Islet precursor cell (in vitro differentiated cells): ENCODE data around the gene LTO1.
"Not testable (repeated sequence)": the region's sequence is repeated elsewhere in the genome, so short reads cannot be mapped to it uniquely, and the experiment has no call there.

Source experiments
- DNase-seq: peaks from one replicate; pipeline ENCODE4 v3.0.0-alpha.2; 2018

Gene LTO1

GRCh38 chr11:69630017-69630416, 45.1 kb downstream of the LTO1 start:
- DNase-seq, result no peak

GRCh38 chr11:69627551-69627950, 47.6 kb downstream of the LTO1 start:
- no peak for DNase-seq

GRCh38 chr11:69625476-69625875, 49.7 kb downstream of the LTO1 start:
- DNase-seq, result no peak

DNA sequence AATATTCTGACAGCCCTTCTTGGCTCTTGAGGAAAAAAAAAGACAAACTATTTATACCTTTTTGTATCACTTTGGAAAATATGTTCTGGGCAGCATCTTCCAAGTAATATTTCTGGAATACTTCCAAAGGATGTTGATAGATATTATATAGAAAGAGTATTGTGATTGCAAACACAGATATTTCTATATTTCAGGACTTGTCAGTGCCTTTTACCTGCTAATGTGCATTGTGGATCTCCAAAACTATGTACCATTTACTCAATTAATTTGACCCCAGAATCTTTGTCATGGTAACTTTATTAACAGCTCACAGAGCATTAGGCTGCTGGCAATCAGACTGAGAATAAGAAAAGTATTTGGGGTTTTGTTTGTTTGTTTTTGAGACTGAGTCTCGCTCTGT, 50.9 kb downstream of the LTO1 start:
- DNase-seq, result no peak

DNA sequence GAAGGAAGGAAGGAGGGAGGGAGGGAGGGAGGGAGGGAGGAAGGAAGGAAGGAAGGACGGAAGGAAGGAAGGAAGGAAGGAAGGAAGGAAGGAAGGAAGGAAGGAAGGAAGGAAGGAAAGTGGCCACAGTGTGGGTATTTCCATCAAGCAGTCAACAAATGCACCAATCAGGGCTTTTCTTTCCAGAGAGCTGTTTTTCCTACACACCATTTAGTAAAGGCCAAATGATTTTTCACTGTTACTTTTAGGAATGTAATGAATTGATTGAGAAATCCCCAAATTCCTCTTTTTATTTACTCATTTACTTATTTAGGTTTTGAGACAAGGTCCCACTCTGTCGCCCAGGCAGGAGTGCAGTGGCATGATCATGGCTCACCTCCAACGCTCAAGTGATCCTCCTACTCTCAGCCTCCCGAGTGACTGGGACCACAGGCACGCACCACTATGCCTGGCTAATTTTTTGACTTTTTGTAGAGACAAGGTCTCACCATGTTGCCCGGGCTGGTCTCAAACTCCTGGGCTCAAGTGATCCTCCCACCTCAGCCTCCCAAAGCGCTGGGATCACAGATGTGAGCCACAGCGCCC, 53.0 kb downstream of the LTO1 start:
- DNase-seq, result not testable (repeated sequence)

DNA sequence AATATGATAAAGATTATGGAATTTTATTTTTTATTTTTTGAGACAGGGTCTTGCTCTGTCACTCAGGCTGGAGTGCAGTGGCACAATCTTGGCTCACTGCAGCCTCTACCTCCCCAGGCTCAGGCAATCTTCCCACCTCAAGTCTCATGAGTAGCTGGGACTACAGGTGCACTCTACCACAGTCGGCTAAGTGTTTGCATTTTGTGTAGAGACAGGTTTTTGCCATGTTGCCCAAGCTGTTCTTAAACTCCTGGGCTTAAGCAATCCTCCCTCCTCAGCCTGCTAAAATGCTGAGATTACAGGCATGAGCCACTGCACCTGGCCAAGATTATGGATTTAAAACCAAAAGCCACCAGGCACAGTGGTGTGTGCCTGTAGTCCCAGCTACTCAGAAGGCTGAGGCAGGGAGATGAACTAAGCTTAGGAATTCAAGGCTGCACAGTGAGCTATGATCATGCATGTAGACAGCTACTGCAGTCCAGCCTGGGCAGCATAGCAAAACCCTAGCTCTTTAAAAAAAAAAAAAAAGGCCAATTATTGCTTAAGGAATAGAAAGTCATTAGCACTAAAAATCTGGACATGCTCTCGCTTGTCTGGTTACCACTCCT, 54.4 kb downstream of the LTO1 start:
- no peak for DNase-seq

DNA sequence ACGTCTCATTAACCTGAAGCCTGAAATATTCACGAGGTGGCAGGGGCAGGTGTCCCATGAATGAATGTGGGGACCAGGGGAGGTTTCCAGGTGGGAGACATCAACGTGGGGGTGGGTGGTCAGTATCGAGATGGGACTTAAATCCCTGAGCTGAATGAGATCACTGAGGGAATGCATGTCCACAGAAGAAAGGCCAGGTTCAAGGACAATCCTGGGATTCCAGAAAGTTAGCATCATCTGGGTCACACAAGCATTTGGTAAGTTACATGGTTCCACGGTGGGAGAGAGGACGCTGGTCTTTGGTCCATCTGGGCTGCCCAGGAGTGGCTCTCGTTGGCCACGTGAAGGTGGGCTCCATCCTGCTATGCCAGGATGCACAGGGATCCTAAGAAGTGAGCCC, 56.9 kb downstream of the LTO1 start:
- no peak for DNase-seq

DNA sequence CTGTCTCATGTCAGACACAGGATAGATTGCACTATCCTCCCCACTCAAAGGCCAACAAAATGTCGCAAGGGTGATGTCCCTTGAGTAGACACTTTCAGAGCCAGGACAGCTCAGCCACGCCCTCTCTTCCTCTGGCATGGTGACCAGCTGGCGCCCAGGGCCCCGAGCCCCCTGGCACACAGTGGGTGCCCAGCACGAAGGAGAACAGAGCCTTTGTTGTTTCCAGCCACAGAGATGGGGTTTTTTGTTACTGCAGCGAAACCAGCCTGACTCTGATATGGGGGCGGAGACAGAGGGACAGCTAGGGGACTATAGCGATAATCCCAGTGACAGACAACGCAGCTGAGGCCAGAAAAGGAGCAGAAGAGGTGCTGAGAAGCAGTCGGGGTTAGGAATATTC, 57.5 kb downstream of the LTO1 start:
- DNase-seq, result no peak

GRCh38 chr11:69617220-69617619, 57.9 kb downstream of the LTO1 start:
- no peak for DNase-seq
